EL (cell line): ENCODE data around the gene ANKRD18B.
"Not testable (repeated sequence)": the region's sequence is repeated elsewhere in the genome, so short reads cannot be mapped to it uniquely, and the experiment has no call there.

ENCODE experiments used
- DNase-seq: peaks from one replicate; pipeline ENCODE4 v3.0.0-alpha.2; 2016

ANKRD18B gene

GRCh38 chr9:33614001-33614687 is 90.1 kb downstream of the ANKRD18B start:
- no peak for DNase-seq

- not testable (repeated sequence) for DNase-seq
Measured at GRCh38 chr9:33618370-33618769, 94.3 kb downstream of the ANKRD18B start.

GRCh38 chr9:33619666-33620404 is 95.8 kb downstream of the ANKRD18B start:
- DNase-seq = peak; percentile 75

- peak; percentile 76 for DNase-seq
Measured at GRCh38 chr9:33620738-33621439, 96.8 kb downstream of the ANKRD18B start.
